Activated CD4-positive, alpha-beta T cell treated with anti-CD3 and anti-CD28 coated beads, Interleukin-2, amount 50 U/mL, for 48 hours (primary cell): ENCODE data around the gene INPP5D.
"Not testable (repeated sequence)": the region's sequence is repeated elsewhere in the genome, so short reads cannot be mapped to it uniquely, and the experiment has no call there.

Source experiments
- DNase-seq, 2 experiments: peaks; one replicate each; pipeline ENCODE4 v3.0.0-alpha.2; 2020

Gene INPP5D

GRCh38 chr2:233032551-233033320 lies 27.4 kb upstream of the INPP5D start, which contains the start of gene NEU2:
Gene NEU2 (plus strand): TSS chr2:233032672. CDS start chr2:233032672, 0 bp downstream.
- DNase-seq = no peak

- peak; percentile 10 to 46 for DNase-seq
Measured at GRCh38 chr2:233033672-233034071, 26.5 kb upstream of the INPP5D start.

- DNase-seq = no peak
Measured at GRCh38 chr2:233034091-233034882, 25.9 kb upstream of the INPP5D start.

- DNase-seq = no peak
Measured at GRCh38 chr2:233035426-233036161, 24.5 kb upstream of the INPP5D start.

- no peak for DNase-seq
Measured at GRCh38 chr2:233036162-233036838, 23.8 kb upstream of the INPP5D start.

GRCh38 chr2:233037078-233037477 lies 23.1 kb upstream of the INPP5D start:
- DNase-seq = no peak

GRCh38 chr2:233039212-233039845 lies 20.8 kb upstream of the INPP5D start:
- DNase-seq = no peak

GRCh38 chr2:233039846-233040530 lies 20.2 kb upstream of the INPP5D start:
- DNase-seq = no peak

- no peak for DNase-seq
Measured at GRCh38 chr2:233040571-233040970, 19.6 kb upstream of the INPP5D start.

- DNase-seq = no peak
Measured at GRCh38 chr2:233041722-233042323, 18.3 kb upstream of the INPP5D start.

- no peak for DNase-seq
Measured at GRCh38 chr2:233042549-233042948, 17.6 kb upstream of the INPP5D start.

GRCh38 chr2:233044974-233045605 lies 15.1 kb upstream of the INPP5D start:
- DNase-seq = no peak

GRCh38 chr2:233047206-233047605 lies 12.9 kb upstream of the INPP5D start:
- no peak for DNase-seq

GRCh38 chr2:233047667-233048066 lies 12.5 kb upstream of the INPP5D start:
- no peak for DNase-seq

GRCh38 chr2:233048569-233049193 lies 11.5 kb upstream of the INPP5D start:
- no peak for DNase-seq

- no peak for DNase-seq
Measured at GRCh38 chr2:233049194-233049761, 10.9 kb upstream of the INPP5D start.

- no peak for DNase-seq
Measured at GRCh38 chr2:233051241-233052149, 8.6 kb upstream of the INPP5D start.

- DNase-seq = not testable (repeated sequence)
Measured at GRCh38 chr2:233052517-233052916, 7.6 kb upstream of the INPP5D start.
